ENCODE measurements around the gene DRC7.
"Not testable (repeated sequence)": the region's sequence is repeated elsewhere in the genome, so short reads cannot be mapped to it uniquely, and the experiment has no call there.

Gene DRC7

DNA sequence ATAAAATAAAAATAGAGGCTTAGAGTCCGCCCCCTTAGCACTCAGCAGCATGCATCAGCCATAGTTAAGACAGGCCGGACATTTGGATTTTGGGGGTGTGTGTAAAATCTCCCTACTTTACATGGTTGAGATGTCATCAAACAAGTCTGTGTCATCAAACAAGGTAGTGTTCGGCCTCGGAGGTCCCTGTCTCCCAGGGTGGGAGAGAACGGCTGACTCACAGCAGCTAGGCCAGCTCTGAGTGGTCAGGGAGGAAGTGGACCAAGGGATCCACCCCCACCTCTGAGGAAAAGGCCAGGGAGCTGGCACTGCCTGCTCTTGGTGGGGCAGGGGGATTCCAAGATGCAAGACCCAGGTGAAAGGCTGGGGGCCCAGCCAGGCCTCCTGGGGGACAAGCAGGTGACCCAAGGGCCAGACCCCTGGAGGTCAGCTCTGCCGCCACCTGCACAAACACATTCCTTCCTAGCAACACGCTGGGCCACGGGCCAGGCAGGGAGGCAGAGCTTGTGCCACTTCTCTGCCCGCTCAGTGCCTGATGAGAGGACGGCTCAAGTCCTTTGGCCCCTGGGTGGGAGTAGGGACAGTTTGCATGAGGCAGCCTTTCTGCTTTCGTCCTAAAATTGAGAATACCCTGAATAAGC is 79.2 kb downstream of the DRC7 start:
- no peak for DNase-seq
- ChIA-PET CTCF (interaction anchor here (1.4 to 2.0 kb wide), 3 partner anchors 12 to 21 kb away, joined by 3 to 7 read pairs (median 5); no protein-coding TSS in a partner anchor), POLR2A (no interaction called here)
- 100% methylated on average over 5 of the region's 11 CpGs for WGBS (ENCODE audit: insufficient coverage)
- Histone ChIP-seq H3K4me1 (ENCODE audit: control extremely low read depth in 1 of 4, control insufficient read depth in 4 of 4, insufficient read depth in 4 of 4, low read length in 3 of 4) (peaks cover 0 to 7% (median 0%) of the 10 kb centered on the region in 4 experiments), H3K4me3 (ENCODE audit: control insufficient read depth in 1 of 7, extremely low read depth in 1 of 7, insufficient read depth in 4 of 7, low read depth in 2 of 7, low read length in 6 of 7) (no peak overlapping the region), H3K36me3 (ENCODE audit: control insufficient read depth in 4 of 4, insufficient read depth in 4 of 4, low read length in 3 of 4) (peaks cover 0 to 36% (median 13%) of the 10 kb centered on the region in 4 experiments), H3K27ac (ENCODE audit: insufficient read depth in 1 of 2, low read depth in 1 of 2, low read length in 2 of 2, poor library complexity in 1 of 2, severe bottlenecking in 2 of 2) (no peak overlapping the region), H3K27me3 (replicated peaks in 2 of 5; ENCODE audit: control insufficient read depth in 4 of 5, insufficient read depth in 5 of 5, low read length in 4 of 5) (no peaks in the 10 kb centered on the region), H3K9me3 (ENCODE audit: control extremely low read depth in 1 of 5, control insufficient read depth in 4 of 5, insufficient read depth in 2 of 5, low read depth in 1 of 5, low read length in 4 of 5) (no peaks in the 10 kb centered on the region)

DNA sequence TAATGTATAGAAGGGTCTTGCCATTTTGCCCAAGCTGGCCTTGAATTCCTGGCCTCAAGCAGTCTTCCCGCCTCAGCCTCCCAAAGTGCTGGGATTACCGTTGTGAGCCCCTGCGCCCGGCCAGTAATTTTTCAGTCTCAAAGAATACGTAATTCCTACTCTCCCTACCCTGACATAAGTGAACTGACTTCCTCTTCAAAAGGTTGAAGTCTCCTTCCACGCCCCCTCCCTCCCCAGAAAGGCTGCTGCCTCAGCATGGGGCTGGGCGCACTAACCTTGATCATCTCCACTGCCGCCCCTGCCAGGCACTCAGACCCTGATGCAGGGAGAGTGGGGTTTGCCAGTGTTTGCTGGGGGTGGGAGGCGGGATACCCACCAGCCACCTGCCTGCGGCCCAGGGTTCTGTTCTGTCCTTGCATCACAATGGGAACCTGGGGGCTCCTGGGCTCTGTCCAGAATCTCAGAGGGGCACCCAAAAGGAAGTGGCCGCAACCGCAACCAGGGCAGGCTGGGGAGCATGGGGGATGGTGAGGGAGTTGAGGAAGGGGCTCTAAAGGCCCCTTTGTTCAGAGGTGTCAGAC is 80.2 kb downstream of the DRC7 start:
- Histone ChIP-seq H3K27ac (ENCODE audit: insufficient read depth in 1 of 2, low read depth in 1 of 2, low read length in 2 of 2, poor library complexity in 1 of 2, severe bottlenecking in 2 of 2) (no peak overlapping the region), H3K9me3 (ENCODE audit: control extremely low read depth in 1 of 5, control insufficient read depth in 4 of 5, insufficient read depth in 2 of 5, low read depth in 1 of 5, low read length in 4 of 5) (no peaks in the 10 kb centered on the region), H3K36me3 (ENCODE audit: control insufficient read depth in 4 of 4, insufficient read depth in 4 of 4, low read length in 3 of 4) (peaks cover 2 to 34% (median 9%) of the 10 kb centered on the region in 4 experiments), H3K27me3 (replicated peaks in 2 of 5; ENCODE audit: control insufficient read depth in 4 of 5, insufficient read depth in 5 of 5, low read length in 4 of 5) (no peaks in the 10 kb centered on the region), H3K4me1 (ENCODE audit: control extremely low read depth in 1 of 4, control insufficient read depth in 4 of 4, insufficient read depth in 4 of 4, low read length in 3 of 4) (peaks cover 0 to 7% (median 0%) of the 10 kb centered on the region in 4 experiments), H3K4me3 (ENCODE audit: control insufficient read depth in 1 of 7, extremely low read depth in 1 of 7, insufficient read depth in 4 of 7, low read depth in 2 of 7, low read length in 6 of 7) (no peak overlapping the region)
- ChIA-PET POLR2A (no interaction called here), CTCF (interaction anchor here (1.1 to 1.7 kb wide), 3 partner anchors 9 to 23 kb away, joined by 3 read pairs; no protein-coding TSS in a partner anchor)
- 96% methylated on average over 10 of the region's 12 CpGs for WGBS (ENCODE audit: insufficient coverage)
- DNase-seq, result no peak

- WGBS (ENCODE audit: insufficient coverage), result 94% methylated on average over 16 of the region's 23 CpGs
- Histone ChIP-seq H3K27ac (ENCODE audit: insufficient read depth in 1 of 2, low read depth in 1 of 2, low read length in 2 of 2, poor library complexity in 1 of 2, severe bottlenecking in 2 of 2) (no peak overlapping the region), H3K9me3 (ENCODE audit: control extremely low read depth in 1 of 5, control insufficient read depth in 4 of 5, insufficient read depth in 2 of 5, low read depth in 1 of 5, low read length in 4 of 5) (no peaks in the 10 kb centered on the region), H3K4me1 (ENCODE audit: control extremely low read depth in 1 of 4, control insufficient read depth in 4 of 4, insufficient read depth in 4 of 4, low read length in 3 of 4) (peaks cover 0 to 7% (median 0%) of the 10 kb centered on the region in 4 experiments), H3K36me3 (ENCODE audit: control insufficient read depth in 4 of 4, insufficient read depth in 4 of 4, low read length in 3 of 4) (peaks cover 2 to 25% (median 3%) of the 10 kb centered on the region in 4 experiments), H3K4me3 (ENCODE audit: control insufficient read depth in 1 of 7, extremely low read depth in 1 of 7, insufficient read depth in 4 of 7, low read depth in 2 of 7, low read length in 6 of 7) (no peak overlapping the region), H3K27me3 (replicated peaks in 2 of 5; ENCODE audit: control insufficient read depth in 4 of 5, insufficient read depth in 5 of 5, low read length in 4 of 5) (no peaks in the 10 kb centered on the region)
- POLR2A ChIA-PET, result no interaction called here
- CTCF ChIA-PET, result interaction anchor here (1.0 to 1.7 kb wide), 5 partner anchors 8 to 22 kb away, joined by 3 to 5 read pairs (median 3); no protein-coding TSS in a partner anchor
- DNase-seq, result no peak
These were observed 81.3 kb downstream of the DRC7 start for GRCh38 chr16:57775661-57776469.

GRCh38 chr16:57778658-57779057 is 84.1 kb downstream of the DRC7 start:
- WGBS (ENCODE audit: insufficient coverage), result 100% methylated on average over 2 of the region's 5 CpGs
- Histone ChIP-seq H3K27me3 (replicated peaks in 2 of 5; ENCODE audit: control insufficient read depth in 4 of 5, insufficient read depth in 5 of 5, low read length in 4 of 5) (no peaks in the 10 kb centered on the region), H3K27ac (ENCODE audit: insufficient read depth in 1 of 2, low read depth in 1 of 2, low read length in 2 of 2, poor library complexity in 1 of 2, severe bottlenecking in 2 of 2) (no peak overlapping the region), H3K4me1 (ENCODE audit: control extremely low read depth in 1 of 4, control insufficient read depth in 4 of 4, insufficient read depth in 4 of 4, low read length in 3 of 4) (peaks cover 0 to 7% (median 0%) of the 10 kb centered on the region in 4 experiments), H3K9me3 (ENCODE audit: control extremely low read depth in 1 of 5, control insufficient read depth in 4 of 5, insufficient read depth in 2 of 5, low read depth in 1 of 5, low read length in 4 of 5) (no peaks in the 10 kb centered on the region), H3K4me3 (ENCODE audit: control insufficient read depth in 1 of 7, extremely low read depth in 1 of 7, insufficient read depth in 4 of 7, low read depth in 2 of 7, low read length in 6 of 7) (no peak overlapping the region), H3K36me3 (ENCODE audit: control insufficient read depth in 4 of 4, insufficient read depth in 4 of 4, low read length in 3 of 4) (peaks cover 2 to 18% (median 2%) of the 10 kb centered on the region in 4 experiments)
- CTCF ChIA-PET, result interaction anchor here (1.2 to 1.4 kb wide), 2 partner anchors 21 to 122 kb away, joined by 3 read pairs; no protein-coding TSS in a partner anchor
- no peak for DNase-seq
- POLR2A ChIA-PET, result no interaction called here

DNA sequence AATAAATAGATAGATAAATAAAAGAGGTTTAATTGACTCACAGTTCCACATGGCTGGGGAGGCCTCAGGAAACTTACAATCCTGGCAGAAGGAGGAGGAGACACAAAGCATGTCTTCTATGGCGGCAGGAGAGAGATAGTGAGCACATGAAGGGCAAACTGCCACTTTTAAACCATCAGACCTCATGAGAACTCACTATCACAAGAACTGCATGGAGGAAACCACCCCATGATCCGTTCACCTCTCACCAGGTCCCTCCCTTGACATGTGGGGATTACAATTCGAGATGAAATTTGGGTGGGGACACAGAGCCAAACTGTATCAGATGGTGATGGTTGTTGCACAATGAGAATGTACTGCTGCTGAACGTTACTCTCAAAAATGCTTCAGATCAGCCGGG is 85.2 kb downstream of the DRC7 start:
- H3K4me3 ChIP-seq (ENCODE audit: control insufficient read depth in 1 of 7, extremely low read depth in 1 of 7, insufficient read depth in 4 of 7, low read depth in 2 of 7, low read length in 6 of 7); H3K27ac ChIP-seq (ENCODE audit: insufficient read depth in 1 of 2, low read depth in 1 of 2, low read length in 2 of 2, poor library complexity in 1 of 2, severe bottlenecking in 2 of 2); POLR2A ChIA-PET; DNase-seq; H3K27me3 ChIP-seq (replicated peaks in 2 of 5; ENCODE audit: control insufficient read depth in 4 of 5, insufficient read depth in 5 of 5, low read length in 4 of 5); H3K9me3 ChIP-seq (ENCODE audit: control extremely low read depth in 1 of 5, control insufficient read depth in 4 of 5, insufficient read depth in 2 of 5, low read depth in 1 of 5, low read length in 4 of 5); CTCF ChIA-PET; H3K4me1 ChIP-seq (ENCODE audit: control extremely low read depth in 1 of 4, control insufficient read depth in 4 of 4, insufficient read depth in 4 of 4, low read length in 3 of 4): not testable (repeated sequence)
- WGBS (ENCODE audit: insufficient coverage), result 84% methylated on average over 2 of the region's 5 CpGs
- H3K36me3 ChIP-seq (ENCODE audit: control insufficient read depth in 4 of 4, insufficient read depth in 4 of 4, low read length in 3 of 4), result peaks cover 2 to 18% (median 4%) of the 10 kb centered on the region in 4 experiments

GRCh38 chr16:57781349-57781740 is 86.7 kb downstream of the DRC7 start:
- DNase-seq, result no peak
- Histone ChIP-seq H3K27ac (ENCODE audit: insufficient read depth in 1 of 2, low read depth in 1 of 2, low read length in 2 of 2, poor library complexity in 1 of 2, severe bottlenecking in 2 of 2) (no peak overlapping the region), H3K4me3 (ENCODE audit: control insufficient read depth in 1 of 7, extremely low read depth in 1 of 7, insufficient read depth in 4 of 7, low read depth in 2 of 7, low read length in 6 of 7) (no peak overlapping the region), H3K27me3 (replicated peaks in 2 of 5; ENCODE audit: control insufficient read depth in 4 of 5, insufficient read depth in 5 of 5, low read length in 4 of 5) (no peaks in the 10 kb centered on the region), H3K36me3 (ENCODE audit: control insufficient read depth in 4 of 4, insufficient read depth in 4 of 4, low read length in 3 of 4) (peaks cover 0 to 9% (median 4%) of the 10 kb centered on the region in 4 experiments), H3K4me1 (ENCODE audit: control extremely low read depth in 1 of 4, control insufficient read depth in 4 of 4, insufficient read depth in 4 of 4, low read length in 3 of 4) (no peaks in the 10 kb centered on the region), H3K9me3 (ENCODE audit: control extremely low read depth in 1 of 5, control insufficient read depth in 4 of 5, insufficient read depth in 2 of 5, low read depth in 1 of 5, low read length in 4 of 5) (no peaks in the 10 kb centered on the region)
- ChIA-PET POLR2A (interaction anchor here (0.5 kb wide), 1 partner anchor 12 kb away, joined by 3 read pairs; no protein-coding TSS in a partner anchor), CTCF (interaction anchor here (1.5 kb wide), 1 partner anchor 45 kb away, joined by 5 read pairs; the partner anchor contains the start of gene KATNB1)
- WGBS (ENCODE audit: insufficient coverage), result no CpG with 5 or more reads among the region's 1 CpG
